ENCODE data around the gene MVB12B.

Gene MVB12B

GRCh38 chr9:126487856-126488255 lies 161.2 kb downstream of the MVB12B start:
- no peak overlapping the region for H3K9ac ChIP-seq (ENCODE audit: low read length)
- no peaks in the 10 kb centered on the region for H3K27me3 ChIP-seq (replicated peaks; ENCODE audit: control insufficient read depth, insufficient read depth, low read length)
- no peak overlapping the region for H3K4me3 ChIP-seq (ENCODE audit: low read length)
- no peak for DNase-seq (ENCODE audit: low read depth)
- no peaks in the 10 kb centered on the region for H3K4me1 ChIP-seq (ENCODE audit: control insufficient read depth, insufficient read depth, low read length)
- H3K9me3 ChIP-seq (ENCODE audit: control insufficient read depth, low read length) = no peaks in the 10 kb centered on the region
- H3K36me3 ChIP-seq (ENCODE audit: control insufficient read depth, insufficient read depth, low read length, severe bottlenecking) = peaks cover 3% of the 10 kb centered on the region

- no peaks in the 10 kb centered on the region for H3K27me3 ChIP-seq (replicated peaks; ENCODE audit: control insufficient read depth, insufficient read depth, low read length)
- no peak overlapping the region for H3K9ac ChIP-seq (ENCODE audit: low read length)
- H3K4me3 ChIP-seq (ENCODE audit: low read length) = no peak overlapping the region
- no peaks in the 10 kb centered on the region for H3K4me1 ChIP-seq (ENCODE audit: control insufficient read depth, insufficient read depth, low read length)
- no peaks in the 10 kb centered on the region for H3K9me3 ChIP-seq (ENCODE audit: control insufficient read depth, low read length)
- H3K36me3 ChIP-seq (ENCODE audit: control insufficient read depth, insufficient read depth, low read length, severe bottlenecking) = peaks cover 3% of the 10 kb centered on the region
- no peak for DNase-seq (ENCODE audit: low read depth)
Observed at GRCh38 chr9:126488310-126488709, 161.7 kb downstream of the MVB12B start.

- Histone ChIP-seq H3K4me3 (ENCODE audit: low read length) (no peak overlapping the region), H3K27me3 (replicated peaks; ENCODE audit: control insufficient read depth, insufficient read depth, low read length) (no peaks in the 10 kb centered on the region), H3K9ac (ENCODE audit: low read length) (no peak overlapping the region), H3K9me3 (ENCODE audit: control insufficient read depth, low read length) (no peaks in the 10 kb centered on the region), H3K4me1 (ENCODE audit: control insufficient read depth, insufficient read depth, low read length) (no peaks in the 10 kb centered on the region), H3K36me3 (ENCODE audit: control insufficient read depth, insufficient read depth, low read length, severe bottlenecking) (peaks cover 3% of the 10 kb centered on the region)
- DNase-seq (ENCODE audit: low read depth) = no peak
Observed at GRCh38 chr9:126488881-126489404, 162.3 kb downstream of the MVB12B start.

- H3K9me3 ChIP-seq (ENCODE audit: control insufficient read depth, low read length) = no peaks in the 10 kb centered on the region
- H3K9ac ChIP-seq (ENCODE audit: low read length) = no peak overlapping the region
- no peaks in the 10 kb centered on the region for H3K27me3 ChIP-seq (replicated peaks; ENCODE audit: control insufficient read depth, insufficient read depth, low read length)
- H3K36me3 ChIP-seq (ENCODE audit: control insufficient read depth, insufficient read depth, low read length, severe bottlenecking) = no peaks in the 10 kb centered on the region
- DNase-seq (ENCODE audit: low read depth) = no peak
- no peak overlapping the region for H3K4me3 ChIP-seq (ENCODE audit: low read length)
- H3K4me1 ChIP-seq (ENCODE audit: control insufficient read depth, insufficient read depth, low read length) = no peaks in the 10 kb centered on the region
Observed at GRCh38 chr9:126489581-126490213, 163.1 kb downstream of the MVB12B start.

GRCh38 chr9:126490214-126490631 lies 163.6 kb downstream of the MVB12B start:
- Histone ChIP-seq H3K27me3 (replicated peaks; ENCODE audit: control insufficient read depth, insufficient read depth, low read length) (no peaks in the 10 kb centered on the region), H3K36me3 (ENCODE audit: control insufficient read depth, insufficient read depth, low read length, severe bottlenecking) (no peaks in the 10 kb centered on the region), H3K4me3 (ENCODE audit: low read length) (no peak overlapping the region), H3K9ac (ENCODE audit: low read length) (no peak overlapping the region), H3K4me1 (ENCODE audit: control insufficient read depth, insufficient read depth, low read length) (no peaks in the 10 kb centered on the region), H3K9me3 (ENCODE audit: control insufficient read depth, low read length) (no peaks in the 10 kb centered on the region)
- no peak for DNase-seq (ENCODE audit: low read depth)

- Histone ChIP-seq H3K36me3 (ENCODE audit: control insufficient read depth, insufficient read depth, low read length, severe bottlenecking) (no peaks in the 10 kb centered on the region), H3K9ac (ENCODE audit: low read length) (no peak overlapping the region), H3K4me3 (ENCODE audit: low read length) (no peak overlapping the region), H3K9me3 (ENCODE audit: control insufficient read depth, low read length) (no peaks in the 10 kb centered on the region), H3K4me1 (ENCODE audit: control insufficient read depth, insufficient read depth, low read length) (no peaks in the 10 kb centered on the region), H3K27me3 (replicated peaks; ENCODE audit: control insufficient read depth, insufficient read depth, low read length) (no peaks in the 10 kb centered on the region)
- peak; percentile 85 for DNase-seq (ENCODE audit: low read depth)
Observed at GRCh38 chr9:126490871-126491567, 164.4 kb downstream of the MVB12B start.

- no peak for DNase-seq (ENCODE audit: low read depth)
- Histone ChIP-seq H3K4me3 (ENCODE audit: low read length) (no peak overlapping the region), H3K36me3 (ENCODE audit: control insufficient read depth, insufficient read depth, low read length, severe bottlenecking) (no peaks in the 10 kb centered on the region), H3K27me3 (replicated peaks; ENCODE audit: control insufficient read depth, insufficient read depth, low read length) (no peaks in the 10 kb centered on the region), H3K9ac (ENCODE audit: low read length) (no peak overlapping the region), H3K9me3 (ENCODE audit: control insufficient read depth, low read length) (no peaks in the 10 kb centered on the region), H3K4me1 (ENCODE audit: control insufficient read depth, insufficient read depth, low read length) (no peaks in the 10 kb centered on the region)
Observed at GRCh38 chr9:126491568-126491879, 164.9 kb downstream of the MVB12B start.

GRCh38 chr9:126491949-126492348 lies 165.3 kb downstream of the MVB12B start:
- no peak overlapping the region for H3K4me3 ChIP-seq (ENCODE audit: low read length)
- no peaks in the 10 kb centered on the region for H3K36me3 ChIP-seq (ENCODE audit: control insufficient read depth, insufficient read depth, low read length, severe bottlenecking)
- no peaks in the 10 kb centered on the region for H3K4me1 ChIP-seq (ENCODE audit: control insufficient read depth, insufficient read depth, low read length)
- no peaks in the 10 kb centered on the region for H3K9me3 ChIP-seq (ENCODE audit: control insufficient read depth, low read length)
- DNase-seq (ENCODE audit: low read depth) = no peak
- H3K27me3 ChIP-seq (replicated peaks; ENCODE audit: control insufficient read depth, insufficient read depth, low read length) = no peaks in the 10 kb centered on the region
- H3K9ac ChIP-seq (ENCODE audit: low read length) = no peak overlapping the region

GRCh38 chr9:126494264-126494663 lies 167.6 kb downstream of the MVB12B start:
- DNase-seq (ENCODE audit: low read depth) = no peak
- H3K36me3 ChIP-seq (ENCODE audit: control insufficient read depth, insufficient read depth, low read length, severe bottlenecking) = no peaks in the 10 kb centered on the region
- H3K9me3 ChIP-seq (ENCODE audit: control insufficient read depth, low read length) = no peaks in the 10 kb centered on the region
- H3K27me3 ChIP-seq (replicated peaks; ENCODE audit: control insufficient read depth, insufficient read depth, low read length) = no peaks in the 10 kb centered on the region
- no peak overlapping the region for H3K9ac ChIP-seq (ENCODE audit: low read length)
- H3K4me1 ChIP-seq (ENCODE audit: control insufficient read depth, insufficient read depth, low read length) = no peaks in the 10 kb centered on the region
- H3K4me3 ChIP-seq (ENCODE audit: low read length) = no peak overlapping the region

- no peak overlapping the region for H3K4me3 ChIP-seq (ENCODE audit: low read length)
- H3K36me3 ChIP-seq (ENCODE audit: control insufficient read depth, insufficient read depth, low read length, severe bottlenecking) = no peaks in the 10 kb centered on the region
- no peak for DNase-seq (ENCODE audit: low read depth)
- no peaks in the 10 kb centered on the region for H3K27me3 ChIP-seq (replicated peaks; ENCODE audit: control insufficient read depth, insufficient read depth, low read length)
- peaks cover 4% of the 10 kb centered on the region for H3K4me1 ChIP-seq (ENCODE audit: control insufficient read depth, insufficient read depth, low read length)
- H3K9me3 ChIP-seq (ENCODE audit: control insufficient read depth, low read length) = no peaks in the 10 kb centered on the region
- no peak overlapping the region for H3K9ac ChIP-seq (ENCODE audit: low read length)
Observed at GRCh38 chr9:126494746-126495145, 168.1 kb downstream of the MVB12B start.

- H3K9me3 ChIP-seq (ENCODE audit: control insufficient read depth, low read length) = no peaks in the 10 kb centered on the region
- H3K9ac ChIP-seq (ENCODE audit: low read length) = no peak overlapping the region
- no peak overlapping the region for H3K4me3 ChIP-seq (ENCODE audit: low read length)
- H3K4me1 ChIP-seq (ENCODE audit: control insufficient read depth, insufficient read depth, low read length) = peaks cover 6% of the 10 kb centered on the region
- no peaks in the 10 kb centered on the region for H3K36me3 ChIP-seq (ENCODE audit: control insufficient read depth, insufficient read depth, low read length, severe bottlenecking)
- peaks cover 8% of the 10 kb centered on the region for H3K27me3 ChIP-seq (replicated peaks; ENCODE audit: control insufficient read depth, insufficient read depth, low read length)
- DNase-seq (ENCODE audit: low read depth) = no peak
Observed at GRCh38 chr9:126495411-126496180, 169.0 kb downstream of the MVB12B start.
